Activated CD8-positive, alpha-beta T cell treated with anti-CD3 and anti-CD28 coated beads for 36 hours (primary cell): ENCODE data around the gene DNAH9. TPM values are rescaled to one million over a fixed set of nuclear protein-coding genes. Genes with fewer than 3 reads are reported as not detected.

ENCODE experiments used
- ATAC-seq: fragments of 200-7000 bp; cut with Tn5 transposase; one replicate; pipeline ENCODE4 v1.10.0; 2021; ENCODE audit warnings: mild to moderate bottlenecking, moderate library complexity
- CTCF ChIA-PET: fragments of 350-600 bp; sonication (Branson Sonifier 250); formaldehyde crosslinking; loops from one replicate; lab custom pipeline; 2021; ENCODE audit warnings: antibody characterized with exemption; lab: Charles Lee
- POLR2A ChIA-PET: fragments of 350-600 bp; sonication (Branson Sonifier 250); formaldehyde crosslinking; loops from one replicate; lab custom pipeline; 2021; ENCODE audit warnings: antibody characterized with exemption; lab: Charles Lee
- DNase-seq: peaks from one replicate; pipeline ENCODE4 v3.0.0-alpha.2; 2020
- H3K27ac Mint-ChIP-seq: one replicate; pipeline ENCODE4 v1.8.0; 2021; ENCODE audit warnings: mild to moderate bottlenecking, mixed read lengths
- H3K27me3 Mint-ChIP-seq: one replicate; pipeline ENCODE4 v1.8.0; 2021; ENCODE audit warnings: mixed read lengths
- H3K36me3 Mint-ChIP-seq: one replicate; pipeline ENCODE4 v1.8.0; 2021; ENCODE audit warnings: low read depth, mixed read lengths
- H3K4me1 Mint-ChIP-seq: one replicate; pipeline ENCODE4 v1.8.0; 2021; ENCODE audit warnings: low read depth, mixed read lengths
- H3K4me3 Mint-ChIP-seq: one replicate; pipeline ENCODE4 v1.8.0; 2021; ENCODE audit warnings: mild to moderate bottlenecking, moderate library complexity, mixed read lengths
- H3K9me3 Mint-ChIP-seq: one replicate; pipeline ENCODE4 v1.8.0; 2021; ENCODE audit warnings: mixed read lengths
- intact Hi-C: fragments of 100-400 bp; cut with micrococcal nuclease; formaldehyde crosslinking; loops from one replicate; pipeline ENCODE4 v1.10.0; 2022
- total RNA-seq, 2 experiments: library from RNA; stranded (reverse); gene quantifications; one replicate each; pipeline ENCODE4 v1.2.3, GENCODE V29; 2021
- TF ChIP-seq, protein P1 (sequence below): fragments of 200-600 bp; IDR thresholded peaks from one replicate; pipeline ENCODE4 v1.8.0; 2022; ENCODE audit warnings: antibody characterized with exemption, mild to moderate bottlenecking

The DNAH9 gene
- total RNA-seq, 2 experiments from 2014 or later: not detected

DNA sequence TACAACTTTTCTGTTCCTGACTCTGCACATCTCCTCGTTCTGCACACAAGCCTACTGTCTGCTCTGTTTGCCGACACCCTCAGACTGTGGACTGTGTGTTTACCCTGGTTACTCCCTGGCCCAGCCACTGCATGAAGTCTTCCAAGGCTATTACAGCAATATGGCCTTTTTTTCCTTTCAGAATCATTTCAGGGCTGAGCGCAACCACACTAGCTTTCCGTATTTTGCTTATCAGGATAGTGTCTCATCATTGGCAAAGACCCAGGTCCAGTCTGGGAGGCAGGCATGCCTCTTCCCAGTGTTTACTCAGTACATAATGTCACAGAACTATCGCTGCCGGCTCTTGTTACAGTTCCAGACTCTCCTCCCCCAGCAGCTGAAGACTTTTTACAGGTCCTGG is 10.1 kb downstream of the DNAH9 start:
- Mint-ChIP-seq H3K9me3 (no peaks in the 10 kb centered on the region), H3K36me3 (no peaks in the 10 kb centered on the region), H3K4me3 (no peak overlapping the region), H3K27ac (no peak overlapping the region), H3K27me3 (peaks cover 3% of the 10 kb centered on the region), H3K4me1 (no peaks in the 10 kb centered on the region)
- intact Hi-C loops: no loop called here
- DNase-seq (no peak), ATAC-seq (no peak)
- TF ChIP-seq, protein P1, sequence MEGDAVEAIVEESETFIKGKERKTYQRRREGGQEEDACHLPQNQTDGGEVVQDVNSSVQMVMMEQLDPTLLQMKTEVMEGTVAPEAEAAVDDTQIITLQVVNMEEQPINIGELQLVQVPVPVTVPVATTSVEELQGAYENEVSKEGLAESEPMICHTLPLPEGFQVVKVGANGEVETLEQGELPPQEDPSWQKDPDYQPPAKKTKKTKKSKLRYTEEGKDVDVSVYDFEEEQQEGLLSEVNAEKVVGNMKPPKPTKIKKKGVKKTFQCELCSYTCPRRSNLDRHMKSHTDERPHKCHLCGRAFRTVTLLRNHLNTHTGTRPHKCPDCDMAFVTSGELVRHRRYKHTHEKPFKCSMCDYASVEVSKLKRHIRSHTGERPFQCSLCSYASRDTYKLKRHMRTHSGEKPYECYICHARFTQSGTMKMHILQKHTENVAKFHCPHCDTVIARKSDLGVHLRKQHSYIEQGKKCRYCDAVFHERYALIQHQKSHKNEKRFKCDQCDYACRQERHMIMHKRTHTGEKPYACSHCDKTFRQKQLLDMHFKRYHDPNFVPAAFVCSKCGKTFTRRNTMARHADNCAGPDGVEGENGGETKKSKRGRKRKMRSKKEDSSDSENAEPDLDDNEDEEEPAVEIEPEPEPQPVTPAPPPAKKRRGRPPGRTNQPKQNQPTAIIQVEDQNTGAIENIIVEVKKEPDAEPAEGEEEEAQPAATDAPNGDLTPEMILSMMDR: no peak
- ChIA-PET POLR2A (no interaction called here), CTCF (no interaction called here)

DNA sequence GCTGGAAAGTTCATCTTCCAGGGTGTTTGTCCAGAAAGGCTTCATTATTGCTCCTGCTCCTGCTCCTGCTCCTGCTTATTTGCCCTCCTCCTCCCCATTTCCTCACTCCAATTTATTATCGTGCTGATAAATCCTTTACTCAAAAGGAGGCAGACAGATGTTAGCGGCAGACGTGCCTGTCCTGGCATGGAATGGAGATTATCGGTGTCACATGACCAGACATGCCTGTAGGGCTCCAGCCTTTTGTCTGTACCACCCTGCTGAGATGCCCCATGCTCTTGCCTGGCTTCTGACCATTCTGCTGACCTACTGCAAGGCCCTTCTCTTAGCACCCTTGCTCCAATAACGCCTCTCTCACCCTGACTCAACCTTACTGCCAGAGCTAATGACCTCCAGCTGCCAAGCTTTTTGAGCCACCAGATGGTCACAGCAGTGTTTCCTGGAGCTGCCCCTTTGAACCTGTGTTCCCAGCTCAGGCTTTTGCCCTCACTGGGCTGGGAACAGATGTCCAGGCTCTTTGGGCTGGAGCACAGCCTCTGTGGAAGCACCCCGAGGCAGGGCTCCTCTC is 12.8 kb downstream of the DNAH9 start:
- Mint-ChIP-seq H3K4me1 (no peaks in the 10 kb centered on the region), H3K4me3 (no peak overlapping the region), H3K36me3 (no peaks in the 10 kb centered on the region), H3K27ac (no peak overlapping the region), H3K27me3 (peaks cover 3% of the 10 kb centered on the region), H3K9me3 (no peaks in the 10 kb centered on the region)
- ATAC-seq (no peak), DNase-seq (no peak)
- TF ChIP-seq, protein P1: no peak
- CTCF ChIA-PET: no interaction called here
- intact Hi-C loops: no loop called here
- POLR2A ChIA-PET: no interaction called here

DNA sequence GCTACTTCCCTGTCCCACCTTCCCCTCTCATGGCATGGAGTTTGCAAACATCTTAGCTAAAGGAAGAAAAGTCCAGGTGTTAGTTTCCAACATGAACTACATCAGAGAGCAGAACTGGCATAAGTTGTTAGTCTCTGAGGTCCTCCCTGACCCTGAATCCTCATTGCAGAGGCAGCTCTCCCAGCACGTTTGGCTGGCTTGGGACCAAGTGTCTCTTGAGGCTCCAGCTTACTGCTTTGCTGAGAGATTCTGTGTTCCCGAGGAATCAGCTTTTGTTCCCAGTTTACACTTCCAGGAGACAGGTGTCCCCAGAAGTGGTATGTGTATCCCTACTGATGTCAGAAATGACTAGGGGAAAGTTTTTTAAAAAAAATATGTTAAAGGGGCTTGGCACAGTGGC is 14.7 kb downstream of the DNAH9 start:
- H3K36me3 Mint-ChIP-seq: no peaks in the 10 kb centered on the region
- no peak overlapping the region for H3K27ac Mint-ChIP-seq
- CTCF ChIA-PET: interaction anchor here (0.6 kb wide), 1 partner anchor 31 kb away, joined by 3 read pairs; no protein-coding TSS in a partner anchor
- no peak for DNase-seq
- TF ChIP-seq, protein P1: no peak
- no peaks in the 10 kb centered on the region for H3K4me1 Mint-ChIP-seq
- H3K4me3 Mint-ChIP-seq: no peak overlapping the region
- no peak for ATAC-seq
- POLR2A ChIA-PET: no interaction called here
- no peaks in the 10 kb centered on the region for H3K9me3 Mint-ChIP-seq
- peaks cover 3% of the 10 kb centered on the region for H3K27me3 Mint-ChIP-seq
- intact Hi-C loops: no loop called here

DNA sequence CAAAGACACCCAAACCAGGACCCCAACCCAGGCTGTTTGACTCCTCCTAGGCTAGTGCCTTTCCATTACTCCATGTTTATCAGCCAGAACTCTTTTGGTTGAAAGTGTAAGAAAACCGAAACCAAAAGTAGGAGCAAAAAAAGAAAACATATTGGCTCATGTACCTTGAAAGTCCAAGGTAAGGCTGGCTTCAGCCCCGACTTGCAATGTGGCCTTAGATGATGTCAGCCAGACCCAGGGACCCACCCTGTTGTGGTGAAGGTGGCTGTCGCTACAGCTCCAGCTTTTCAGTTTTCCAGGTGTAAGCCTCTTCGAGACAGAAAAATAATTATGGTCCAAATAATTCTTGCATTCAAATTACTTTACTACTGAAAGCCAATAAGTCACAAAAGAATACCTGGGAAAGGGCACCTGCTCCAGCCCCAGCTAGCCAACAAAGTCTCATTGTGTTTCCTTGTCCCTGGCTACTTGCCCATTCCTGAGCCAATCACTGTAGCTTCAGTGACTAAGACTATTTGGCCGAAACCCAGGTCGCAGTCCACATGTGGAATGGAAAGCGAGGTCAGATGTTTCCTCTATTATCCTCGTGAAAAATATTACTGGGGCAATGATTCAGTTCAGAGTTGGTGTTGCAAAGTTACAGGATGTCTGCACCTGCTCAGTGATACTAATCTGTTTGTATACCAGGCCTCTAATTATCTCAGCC is 20.7 kb downstream of the DNAH9 start:
- Mint-ChIP-seq H3K36me3 (no peaks in the 10 kb centered on the region), H3K4me1 (no peaks in the 10 kb centered on the region), H3K4me3 (no peak overlapping the region), H3K27ac (no peak overlapping the region), H3K9me3 (no peaks in the 10 kb centered on the region), H3K27me3 (no peaks in the 10 kb centered on the region)
- TF ChIP-seq, protein P1: no peak
- ChIA-PET POLR2A (no interaction called here), CTCF (no interaction called here)
- ATAC-seq: no peak
- no peak for DNase-seq
- intact Hi-C loops: no loop called here

DNA sequence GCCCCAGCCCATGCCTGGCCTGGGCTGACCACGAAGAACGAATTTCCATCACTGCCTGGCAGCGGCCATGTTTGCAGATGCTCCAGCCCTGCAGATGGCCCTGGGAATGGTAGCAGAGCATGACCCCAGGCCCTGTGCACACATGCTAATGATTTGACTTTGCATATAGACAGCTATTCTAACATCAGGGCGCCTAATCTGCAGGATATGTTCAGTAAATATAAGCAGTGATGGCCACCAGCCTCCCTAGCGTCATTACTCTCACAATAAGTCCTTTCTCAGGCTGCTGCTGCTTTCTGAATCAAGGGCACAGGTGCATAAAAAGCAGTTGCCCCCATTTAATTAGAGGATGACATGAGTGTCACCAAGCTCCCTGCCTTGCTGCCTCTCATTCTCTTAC is 24.2 kb downstream of the DNAH9 start:
- H3K9me3 Mint-ChIP-seq: no peaks in the 10 kb centered on the region
- no peaks in the 10 kb centered on the region for H3K36me3 Mint-ChIP-seq

More for the DNA sequence above, 24.2 kb downstream of the DNAH9 start:
- TF ChIP-seq, protein P1: no peak
- DNase-seq (no peak), ATAC-seq (no peak)
- Mint-ChIP-seq H3K27ac (no peak overlapping the region), H3K4me1 (no peaks in the 10 kb centered on the region), H3K4me3 (no peak overlapping the region), H3K27me3 (no peaks in the 10 kb centered on the region)
- CTCF ChIA-PET: interaction anchor here (1.6 kb wide), 1 partner anchor 22 kb away, joined by 5 read pairs; no protein-coding TSS in a partner anchor
- intact Hi-C loops: no loop called here
- POLR2A ChIA-PET: no interaction called here
